NT2/D1 (cell line): ENCODE measurements around the gene KLF7.

Source experiments
- SUZ12 ChIP-seq: IDR thresholded peaks from 2 replicates; pipeline ENCODE4 v1.6.1; 2011; ENCODE audit not compliant: insufficient read length, insufficient read depth; ENCODE audit errors: extremely low read depth
- YY1 ChIP-seq: IDR thresholded peaks from 2 replicates; pipeline ENCODE4 v1.6.1; 2011; ENCODE audit not compliant: insufficient read length, insufficient read depth
- ZNF274 ChIP-seq: IDR thresholded peaks from 2 replicates; pipeline ENCODE4 v1.6.1; 2011; ENCODE audit warnings: mild to moderate bottlenecking, low read depth, low read length

DNA sequence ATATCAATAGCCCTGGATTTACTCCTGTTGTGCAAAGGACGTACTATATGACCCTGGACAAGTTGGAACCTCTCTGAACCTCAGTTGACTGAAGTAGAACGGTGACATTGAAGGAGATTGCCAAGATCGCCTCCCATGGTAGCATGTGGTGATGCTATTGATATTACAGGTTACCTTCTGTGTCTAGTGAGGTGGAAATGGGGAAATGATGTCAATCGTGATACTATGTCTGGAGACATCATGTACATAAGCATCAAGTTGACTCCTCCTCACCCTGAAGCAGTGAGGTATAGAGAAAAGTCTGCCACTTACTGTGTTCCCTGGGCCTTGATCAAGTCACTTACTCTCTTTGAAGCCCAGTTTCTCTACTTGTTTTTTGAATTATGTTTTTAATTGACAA is 93.9 kb downstream of the KLF7 start:
- TF ChIP-seq YY1 (no peak), ZNF274 (no peak), SUZ12 (no peak)
